Left lung (tissue), 10 donors: ENCODE data around the gene OR2Y1. TPM values are rescaled to one million over a fixed set of nuclear protein-coding genes. Genes with fewer than 3 reads are reported as not detected.

Experiments used
- ATAC-seq: fragments of 200-7000 bp; cut with Tn5 transposase; one replicate; pipeline ENCODE4 v1.9.1; 2020; ENCODE audit warnings: moderate library complexity
- DNase-seq, 4 donors: peaks; one replicate each; pipeline ENCODE4 v3.0.0-alpha.2; 2013 to 2020
- H3K27ac ChIP-seq, 2 donors: fragments of 200-600 bp; sonication (generic) in 1 of 2; one replicate each; pipeline versions ENCODE4 v1.5.0 to v1.8.0; 2020 to 2021
- H3K27me3 ChIP-seq, 2 donors: fragments of 200-600 bp; sonication (generic) in 1 of 2; one replicate each; pipeline versions ENCODE4 v1.5.0 to v1.8.0; 2020 to 2021
- H3K36me3 ChIP-seq, 2 donors: fragments of 200-600 bp; sonication (generic) in 1 of 2; one replicate each; pipeline versions ENCODE4 v1.5.0 to v1.8.0; 2020 to 2021
- H3K4me1 ChIP-seq, 2 donors: fragments of 200-600 bp; one replicate each; pipeline ENCODE4 v1.8.0; 2021
- H3K4me3 ChIP-seq, 2 donors: fragments of 200-600 bp; sonication (generic) in 1 of 2; one replicate each; pipeline versions ENCODE4 v1.5.0 to v1.8.0; 2020 to 2021; ENCODE audit warnings: mild to moderate bottlenecking in 1 of 2
- H3K9me3 ChIP-seq, 2 donors: fragments of 200-600 bp; sonication (generic) in 1 of 2; one replicate each; pipeline versions ENCODE4 v1.5.0 to v1.8.0; 2020 to 2021
- CTCF ChIP-seq, 2 donors: fragments of 200-600 bp; sonication (generic) in 1 of 2; IDR thresholded peaks; one replicate each; pipeline versions ENCODE4 v1.5.0 to v1.8.0; 2021; ENCODE audit warnings: antibody characterized with exemption in 2 of 2
- intact Hi-C, 2 donors: fragments of 100-400 bp; cut with DNase I; formaldehyde crosslinking; loops; one replicate each; pipeline versions ENCODE4 v1.11.2 to v1.14.2; 2022
- polyA plus RNA-seq, 6 donors: library from polyadenylated mRNA; unstranded; fragments of 120-200 nt; gene quantifications; one replicate each; pipeline ENCODE4 v1.2.1, GENCODE V29; 2013; ENCODE audit not compliant: insufficient read length in 6 of 6
- total RNA-seq, 2 donors: library from RNA; stranded (reverse); fragmentation: NEBNext Ultra II Directional; extraction: Animal tissue kit (Norgen Biotek cat#: 25700); gene quantifications; one replicate each; pipeline ENCODE4 v1.2.1, GENCODE V29; 2021
- donor health status: DM: no; HTN: yes; CAD: no.
- donor health status: DM: no; HTN: no; CAD: no.

The OR2Y1 gene
- total and polyA plus RNA-seq, 8 donors, result not detected

- intact Hi-C loops, result no loop called here
- no peaks in the 10 kb centered on the region for H3K4me1 ChIP-seq
- peaks cover 0 to 33% of the 10 kb centered on the region in 2 donors for H3K27me3 ChIP-seq
- no peak overlapping the region for H3K27ac ChIP-seq
- no peaks in the 10 kb centered on the region for H3K9me3 ChIP-seq
- ATAC-seq, result no peak
- DNase-seq, result no peak
- H3K4me3 ChIP-seq, result no peak overlapping the region
- H3K36me3 ChIP-seq, result no peaks in the 10 kb centered on the region
- TF ChIP-seq CTCF (IDR thresholded peaks at IDR 0.05), result no peak
Measured at GRCh38 chr5:180689775-180690174, 50.1 kb downstream of the OR2Y1 start.

Other genes with a start within 250 kb of the OR2Y1 start
- gene CNOT6, start 245.7 kb downstream of the OR2Y1 start, total RNA-seq, result 10 to 100 TPM; 29.1 to 30.7 TPM
- 10 to 100 TPM; 48.3 to 58.3 (median 51.0) TPM for gene CNOT6, start 245.7 kb downstream of the OR2Y1 start, polyA plus RNA-seq
- 100 to 1,000 TPM in 1 of 2 donors, 10 to 100 TPM in 1; 88.8 to 104 TPM for gene SCGB3A1, start 148.6 kb downstream of the OR2Y1 start, total RNA-seq
- 1 to 10 TPM; 1.1 to 3.1 (median 2.2) TPM for gene SCGB3A1, start 148.6 kb downstream of the OR2Y1 start, polyA plus RNA-seq
- 10 to 100 TPM; 21.7 to 24.1 TPM for gene FLT4, start 90.5 kb downstream of the OR2Y1 start, total RNA-seq
- gene FLT4, start 90.5 kb downstream of the OR2Y1 start, polyA plus RNA-seq, result 10 to 100 TPM; 37.1 to 48.5 (median 39.9) TPM
- gene MGAT1, start 62.7 kb upstream of the OR2Y1 start, total RNA-seq, result 100 to 1,000 TPM; 160 to 263 TPM
- 10 to 100 TPM; 70.6 to 98.4 (median 83.1) TPM for gene MGAT1, start 62.7 kb upstream of the OR2Y1 start, polyA plus RNA-seq
- gene ZFP62, start 121.2 kb upstream of the OR2Y1 start, total RNA-seq, result 10 to 100 TPM; 21.4 to 22.1 TPM
- 10 to 100 TPM; 54.9 to 66.1 (median 60.6) TPM for gene ZFP62, start 121.2 kb upstream of the OR2Y1 start, polyA plus RNA-seq
- gene BTNL8, start 159.1 kb upstream of the OR2Y1 start, total RNA-seq, result 1 to 10 TPM in 1 of 2 donors, under 1 TPM in 1; 0.47 to 1.8 TPM
- gene BTNL8, start 159.1 kb upstream of the OR2Y1 start, polyA plus RNA-seq, result 1 to 10 TPM in 2 of 6 donors, under 1 TPM in 4; 0.48 to 1.1 (median 0.81) TPM
- gene BTNL3, start 248.8 kb upstream of the OR2Y1 start, total RNA-seq, result under 1 TPM in 1 of 2 donors, not detected in 1; 0.42 TPM
- under 1 TPM in 3 of 6 donors, not detected in 3; 0.08 to 0.31 (median 0.09) TPM for gene BTNL3, start 248.8 kb upstream of the OR2Y1 start, polyA plus RNA-seq